VCaP (cell line): Measurements from ENCODE around the gene ZBED2.
"Not testable (repeated sequence)": the region's sequence is repeated elsewhere in the genome, so short reads cannot be mapped to it uniquely, and the experiment has no call there.

ENCODE experiments used
- H3K27ac ChIP-seq: fragments of 450-650 bp; 2 replicates; pipeline ENCODE4 v1.5.1; 2017
- CTCF ChIP-seq: fragments of 450-650 bp; conservative IDR thresholded peaks from 2 replicates; pipeline ENCODE4 v1.5.1; 2017; ENCODE audit warnings: mild to moderate bottlenecking, moderate library complexity

ZBED2 gene

GRCh38 chr3:111571907-111572460 is 23.2 kb downstream of the ZBED2 start:
- no peak overlapping the region for H3K27ac ChIP-seq
- TF ChIP-seq CTCF = no peak

GRCh38 chr3:111571282-111571681 is 23.9 kb downstream of the ZBED2 start:
- H3K27ac ChIP-seq = no peak overlapping the region
- no peak for TF ChIP-seq CTCF

GRCh38 chr3:111570404-111571030 is 24.6 kb downstream of the ZBED2 start:
- H3K27ac ChIP-seq = no peak overlapping the region
- TF ChIP-seq CTCF = no peak

- no peak for TF ChIP-seq CTCF
- H3K27ac ChIP-seq = no peak overlapping the region
Observed at GRCh38 chr3:111568911-111569310, 26.2 kb downstream of the ZBED2 start.

GRCh38 chr3:111568355-111568754 is 26.8 kb downstream of the ZBED2 start:
- no peak for TF ChIP-seq CTCF
- no peak overlapping the region for H3K27ac ChIP-seq

- no peak for TF ChIP-seq CTCF
- H3K27ac ChIP-seq = no peak overlapping the region
Observed at GRCh38 chr3:111566844-111567243, 28.3 kb downstream of the ZBED2 start.

- H3K27ac ChIP-seq = not testable (repeated sequence)
Observed at GRCh38 chr3:111561902-111562301, 33.2 kb downstream of the ZBED2 start.

- TF ChIP-seq CTCF = no peak
- H3K27ac ChIP-seq = no peak overlapping the region
Observed at GRCh38 chr3:111548756-111549155, 46.4 kb downstream of the ZBED2 start.
